Measurements from ENCODE around the gene SAMD14.

Gene SAMD14

DNA sequence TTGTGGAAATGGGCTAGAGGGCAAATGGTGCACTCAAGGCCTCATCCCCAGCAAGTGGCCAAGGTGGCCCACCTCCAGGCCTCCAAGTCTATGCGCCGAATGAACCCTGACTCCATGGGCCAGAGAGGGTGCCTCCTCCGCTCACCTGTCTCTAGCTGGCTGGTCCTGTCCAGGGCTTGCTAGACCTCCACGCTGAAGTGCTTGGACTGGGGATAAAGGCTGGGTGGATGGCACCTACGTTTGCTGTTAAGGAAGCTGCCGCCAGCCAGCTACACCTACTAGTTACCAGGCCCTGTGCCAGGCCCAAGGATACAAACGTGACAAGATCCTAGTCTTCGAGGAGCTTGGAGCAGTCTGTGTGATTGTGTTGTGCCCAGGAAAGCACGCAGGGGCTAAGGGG is 35.1 kb upstream of the SAMD14 start:
- no peak for DNase-seq

DNA sequence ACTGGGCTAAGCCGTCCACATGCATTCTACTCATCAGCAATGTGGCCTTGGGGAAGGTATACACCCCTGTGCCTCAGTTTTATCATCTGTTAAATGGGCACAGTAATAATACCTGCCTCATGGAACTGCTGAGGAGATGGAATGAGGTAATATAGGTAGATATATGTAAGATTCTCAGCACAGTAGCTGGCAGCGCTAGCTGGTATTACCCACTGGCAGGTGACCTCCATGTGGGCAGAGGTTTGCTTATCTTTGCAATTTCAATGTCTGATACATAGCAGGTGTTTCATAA is 34.7 kb upstream of the SAMD14 start:
- DNase-seq, result no peak

DNA sequence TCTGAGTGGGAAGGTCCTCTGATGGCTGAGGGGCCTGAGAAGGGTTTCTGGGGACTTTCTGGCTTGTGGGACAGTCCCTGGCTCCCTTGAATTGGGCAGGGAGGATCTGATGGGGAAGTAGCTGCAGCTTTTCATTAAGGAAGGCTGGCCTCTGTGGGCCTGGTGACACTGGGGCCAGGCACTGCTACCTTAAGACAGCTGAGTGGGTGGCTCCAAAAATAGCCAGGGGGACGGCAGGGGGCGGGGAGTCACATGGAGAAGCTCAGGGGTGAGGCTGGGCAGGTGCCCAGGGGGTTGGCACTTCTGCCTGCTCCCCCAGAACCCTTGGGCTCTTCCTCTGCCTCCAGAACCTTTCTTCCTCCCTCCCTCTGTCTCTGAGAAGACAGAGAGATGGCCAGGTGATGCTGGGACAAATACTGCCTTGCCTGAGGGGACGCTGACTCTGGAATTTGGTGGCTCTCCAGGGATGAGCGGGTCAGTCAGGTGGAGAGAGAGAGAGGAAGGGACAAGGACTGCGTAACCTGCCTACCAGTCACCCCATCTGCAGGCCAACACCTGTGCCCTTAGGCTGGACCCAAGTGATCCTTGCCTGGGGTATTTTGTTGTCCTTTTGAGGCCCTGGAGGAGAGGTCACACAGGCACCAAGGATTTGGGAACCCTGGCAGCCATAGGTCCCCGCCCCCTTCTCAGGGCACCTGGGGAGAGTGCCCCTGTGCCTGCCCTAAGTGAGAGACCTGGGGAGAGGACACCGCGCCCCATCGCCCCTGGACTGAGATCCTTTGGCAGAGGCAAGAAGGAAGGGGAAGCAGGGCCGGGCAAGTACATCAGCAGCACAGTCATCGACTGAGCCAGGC is 34.1 kb upstream of the SAMD14 start:
- DNase-seq, result peak; percentile 67 to 87 (median 82)

DNA sequence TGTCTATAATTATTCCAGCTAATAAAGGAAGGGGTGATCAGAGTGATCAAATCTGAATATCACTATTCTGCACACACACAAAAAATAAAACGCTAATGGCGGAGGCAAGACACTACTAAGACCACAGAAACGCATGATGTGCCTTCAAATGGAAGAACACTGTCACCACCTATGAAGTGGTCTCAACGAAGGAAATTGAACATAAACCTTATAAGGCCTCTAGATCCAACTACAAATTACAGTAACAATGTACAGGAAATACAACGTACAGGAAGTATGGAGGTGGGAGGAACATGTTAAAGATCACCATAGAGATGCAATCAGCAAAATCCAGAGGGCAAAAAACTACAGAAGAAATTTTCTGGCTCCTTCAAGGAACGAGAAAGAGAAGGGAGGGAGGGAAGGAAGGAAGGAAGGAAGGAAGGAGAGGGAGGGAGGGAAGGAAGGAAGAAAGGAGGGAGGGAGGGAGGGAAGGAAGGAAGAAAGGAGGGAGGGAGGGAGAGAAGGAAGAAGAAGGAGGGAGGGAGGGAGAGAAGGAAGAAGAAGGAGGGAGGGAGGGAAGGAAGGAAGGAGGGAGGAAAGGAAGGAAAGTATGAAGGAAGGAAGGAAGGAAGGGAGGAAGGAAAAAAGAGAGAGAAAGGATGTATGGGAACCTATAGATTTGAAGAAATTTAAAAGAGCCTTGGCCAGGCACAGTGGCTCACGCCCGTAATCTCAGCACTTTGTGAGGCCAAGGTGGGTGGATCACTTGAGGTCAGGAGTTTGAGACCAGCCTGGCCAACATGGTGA is 32.7 kb upstream of the SAMD14 start:
- DNase-seq, result peak in 1 of 4 experiments; percentile 41

DNA sequence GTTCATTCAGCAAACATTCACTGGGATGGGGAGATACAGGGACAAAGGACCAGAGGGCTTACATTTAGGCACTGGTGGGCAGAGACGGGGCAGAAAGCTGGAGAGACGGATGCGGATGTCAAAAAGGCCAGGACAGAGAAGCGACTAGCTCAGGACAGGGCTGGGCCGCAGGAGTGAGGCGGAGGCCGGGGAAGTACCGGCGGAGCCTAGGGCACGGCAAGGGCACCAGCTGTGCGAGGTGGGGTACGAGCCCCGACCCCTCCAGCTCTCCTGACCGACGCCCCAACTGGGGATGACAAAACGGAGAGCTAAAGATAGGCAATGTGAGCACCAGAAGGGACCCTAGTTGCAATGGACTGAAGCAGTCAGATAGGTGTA is 31.9 kb upstream of the SAMD14 start:
- no peak for DNase-seq

DNA sequence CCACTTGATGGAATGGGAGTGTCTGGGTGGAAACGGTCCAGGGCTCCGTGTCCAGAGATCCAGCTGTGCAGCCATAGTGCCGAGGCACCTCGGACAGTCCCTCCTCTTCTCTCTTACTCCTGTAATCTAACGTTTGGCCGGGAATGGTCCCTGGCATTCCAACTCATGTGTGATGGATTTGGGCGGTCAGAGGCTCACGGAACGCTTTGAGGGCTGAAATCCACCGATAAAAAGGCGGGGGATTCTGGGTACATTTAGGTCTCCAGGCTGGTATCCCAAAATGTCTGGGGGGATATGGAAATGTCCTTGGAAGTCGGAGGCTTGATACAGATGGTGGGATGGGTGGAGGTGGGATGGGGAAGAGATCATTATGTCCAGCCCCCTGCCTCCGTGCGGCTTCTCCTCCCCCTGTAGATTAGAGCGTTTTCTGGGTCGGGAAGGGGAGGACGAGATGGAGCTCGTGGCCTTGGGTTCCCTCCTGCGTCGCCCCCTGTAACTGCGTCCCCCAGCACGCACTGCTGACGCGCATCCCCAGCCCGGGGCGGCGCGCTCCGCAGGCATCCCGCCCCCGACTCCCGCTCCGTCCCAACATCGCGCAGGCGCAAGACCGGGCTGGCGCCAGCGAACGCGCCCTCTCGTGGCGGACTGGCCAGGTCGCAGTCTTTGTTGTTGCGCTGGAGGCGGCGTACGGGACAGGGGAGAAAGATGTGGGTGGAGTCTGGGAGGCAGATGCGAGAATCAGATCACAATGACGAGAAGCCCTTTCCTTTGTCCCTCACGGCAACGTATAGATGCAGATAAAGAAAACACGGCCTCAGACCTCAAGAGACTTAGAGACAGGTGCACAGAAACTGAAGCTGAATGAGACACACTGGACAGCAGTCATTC is 31.3 kb upstream of the SAMD14 start:
- peak; percentile 93 to 97 (median 95) for DNase-seq

DNA sequence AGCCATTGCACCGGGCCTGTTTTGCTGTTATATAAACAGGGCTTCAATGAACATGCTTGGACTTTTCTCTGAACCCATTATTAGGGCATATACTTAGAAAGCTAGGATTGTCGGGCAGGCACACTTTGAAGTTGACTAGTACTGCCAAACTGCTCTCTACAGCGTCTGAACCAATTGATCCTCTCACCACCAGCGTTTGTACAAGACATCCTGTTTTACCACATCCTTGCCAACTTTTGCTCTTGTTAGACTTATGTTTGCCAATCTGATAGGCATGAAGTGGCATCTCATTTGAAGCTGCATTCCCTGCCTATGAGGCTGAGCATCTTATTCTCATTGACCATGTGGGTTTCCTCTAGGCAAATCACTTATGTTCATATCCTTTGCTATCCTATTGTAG is 27.9 kb upstream of the SAMD14 start:
- no peak for DNase-seq

DNA sequence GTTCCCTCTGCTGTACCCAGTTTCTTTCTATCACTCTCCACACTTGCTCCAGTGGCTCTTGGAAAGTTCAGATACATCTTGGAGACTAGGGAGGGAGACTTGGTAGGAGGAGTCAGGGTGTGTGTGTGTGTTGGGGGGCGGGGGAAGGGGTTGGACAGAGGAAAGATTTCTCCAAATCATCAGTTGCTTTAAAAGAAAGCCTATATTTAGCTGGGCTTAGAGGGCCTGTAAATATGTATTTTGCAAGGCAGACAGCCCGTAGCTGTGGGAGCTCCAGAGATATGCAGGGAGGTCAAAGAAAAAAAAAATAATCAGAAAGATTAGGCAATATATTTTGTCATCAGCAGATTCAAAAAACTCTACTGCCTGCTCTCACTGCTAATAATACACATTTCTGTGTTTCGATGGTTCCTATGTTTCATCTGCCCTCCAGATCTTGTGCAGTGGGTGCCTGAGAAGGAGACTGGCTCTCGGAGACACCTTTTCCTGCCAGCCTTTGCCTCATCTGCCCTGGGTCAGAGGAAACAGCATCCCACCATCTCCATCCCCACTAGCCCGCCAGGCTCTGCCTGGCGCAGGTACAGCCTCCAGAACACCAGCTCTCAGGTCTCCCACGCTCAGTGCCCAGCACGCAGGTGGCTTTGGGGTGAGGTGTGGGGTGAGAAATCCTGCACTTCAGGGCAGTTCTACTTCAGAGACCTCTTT is 25.3 kb upstream of the SAMD14 start:
- DNase-seq, result peak in 3 of 4 experiments; percentile 48 to 61 (median 54)

DNA sequence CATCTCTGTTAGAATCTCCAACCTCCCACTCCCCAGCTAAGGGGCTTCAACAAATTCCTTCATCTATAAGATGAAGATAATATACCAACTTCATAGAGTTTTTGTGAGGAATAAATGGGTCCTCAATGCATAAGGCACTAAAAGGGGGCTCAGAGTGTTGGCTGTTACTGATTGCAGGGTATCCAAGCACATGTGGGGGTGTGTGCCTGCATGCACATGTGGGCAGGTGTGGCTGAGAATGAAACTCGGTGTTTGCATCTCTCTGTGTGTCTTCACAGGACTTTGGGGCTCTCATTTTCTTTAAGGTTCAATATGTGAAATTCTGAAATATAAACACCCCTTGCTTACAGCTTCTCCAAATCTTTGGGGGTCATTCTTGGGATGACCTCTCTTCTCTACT is 24.6 kb upstream of the SAMD14 start:
- DNase-seq, result no peak

DNA sequence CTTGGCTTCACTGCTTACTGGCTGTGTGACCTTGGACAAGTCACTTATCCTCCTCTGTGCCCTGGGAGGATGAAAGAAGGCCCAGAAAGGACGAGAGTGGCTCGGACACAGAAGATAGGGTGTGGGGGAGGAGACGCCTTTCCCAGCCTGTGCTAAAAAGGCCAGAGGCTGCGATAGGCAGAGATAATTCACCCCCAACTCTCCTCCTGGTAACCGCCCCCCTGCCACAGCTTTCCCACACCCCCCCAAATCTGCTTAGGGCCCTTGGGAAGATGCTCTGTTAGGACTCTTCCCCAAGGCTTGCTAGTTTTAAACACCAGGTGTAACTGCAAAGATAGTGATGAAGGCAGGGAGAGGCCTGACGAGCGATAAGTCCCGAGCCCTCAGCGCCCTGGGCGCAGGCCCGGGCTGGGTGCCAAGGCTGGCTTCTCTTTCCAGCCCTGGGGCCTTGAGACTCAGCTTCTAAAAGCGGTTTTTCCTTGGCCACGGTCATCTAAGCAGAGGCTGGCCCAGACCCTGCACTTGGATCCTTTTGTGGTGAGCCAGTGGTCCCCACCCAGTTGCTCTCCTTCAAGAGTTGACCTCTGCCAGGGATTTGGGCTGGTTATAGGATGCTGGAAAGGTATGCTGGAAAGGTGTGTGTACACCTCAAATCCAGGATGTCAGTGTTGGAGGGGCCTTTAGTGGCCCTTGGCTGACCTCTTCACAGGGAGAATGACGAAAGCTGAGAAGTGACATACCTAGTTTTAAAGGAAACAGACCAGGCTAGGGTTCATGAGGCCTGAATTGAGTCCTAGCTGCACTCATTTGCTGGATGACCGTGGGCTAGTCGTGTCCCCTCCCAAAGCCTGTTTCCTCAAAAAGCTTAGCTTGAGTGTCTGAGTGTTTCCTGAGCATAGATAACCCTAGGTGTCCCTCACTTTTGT is 24.0 kb upstream of the SAMD14 start:
- peak in 3 of 4 experiments; percentile 41 to 60 (median 51) for DNase-seq

DNA sequence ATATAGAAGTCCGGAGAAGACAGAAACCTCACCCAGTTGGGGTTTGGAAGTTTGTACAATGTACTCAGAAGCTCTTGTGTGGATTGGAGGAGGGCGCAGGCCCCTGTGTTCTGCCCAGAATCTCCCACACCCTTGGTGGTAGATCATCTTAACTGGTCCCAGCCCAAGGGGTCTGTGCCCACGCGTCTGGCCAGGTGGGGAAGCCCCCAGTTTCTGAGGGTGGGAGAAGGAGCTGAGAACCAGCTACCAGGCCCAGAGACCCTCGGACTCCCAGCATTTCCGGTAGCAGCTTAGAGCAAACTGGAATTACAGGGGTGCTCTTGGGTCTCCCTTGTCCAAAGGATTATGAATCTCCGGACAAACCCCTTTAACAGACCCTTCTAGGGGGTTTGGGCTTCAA is 22.8 kb upstream of the SAMD14 start:
- no peak for DNase-seq

DNA sequence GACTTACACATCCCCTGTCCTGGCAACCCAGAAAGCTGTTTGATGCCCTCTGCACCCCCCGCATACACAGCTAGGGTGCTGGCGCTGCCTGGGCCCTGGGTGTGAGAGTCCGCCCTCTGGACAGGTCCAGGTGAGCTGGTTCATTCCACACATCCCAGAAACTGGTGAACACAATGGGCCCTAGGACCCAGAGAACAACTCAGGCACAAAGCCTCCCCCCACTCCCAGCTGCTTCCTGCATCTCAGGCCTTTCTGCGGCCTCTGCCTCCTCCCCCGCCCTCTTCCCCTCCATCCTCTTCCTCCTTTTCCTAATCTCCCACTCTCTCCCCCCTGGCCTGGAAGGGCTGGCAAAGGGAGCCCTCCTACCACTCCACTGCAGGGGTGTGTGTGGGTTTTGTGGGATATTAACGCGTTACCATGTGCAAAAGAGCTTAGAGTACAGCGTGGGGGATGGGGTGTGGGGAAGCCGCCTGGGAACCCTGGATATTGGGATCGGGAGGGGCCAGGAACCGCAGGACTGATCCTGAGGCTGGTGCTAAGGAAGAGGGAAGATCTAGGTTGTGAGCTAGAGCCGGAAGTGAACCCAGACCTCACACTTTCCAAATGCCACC is 22.1 kb upstream of the SAMD14 start:
- DNase-seq, result peak; percentile 76 to 89 (median 84)

DNA sequence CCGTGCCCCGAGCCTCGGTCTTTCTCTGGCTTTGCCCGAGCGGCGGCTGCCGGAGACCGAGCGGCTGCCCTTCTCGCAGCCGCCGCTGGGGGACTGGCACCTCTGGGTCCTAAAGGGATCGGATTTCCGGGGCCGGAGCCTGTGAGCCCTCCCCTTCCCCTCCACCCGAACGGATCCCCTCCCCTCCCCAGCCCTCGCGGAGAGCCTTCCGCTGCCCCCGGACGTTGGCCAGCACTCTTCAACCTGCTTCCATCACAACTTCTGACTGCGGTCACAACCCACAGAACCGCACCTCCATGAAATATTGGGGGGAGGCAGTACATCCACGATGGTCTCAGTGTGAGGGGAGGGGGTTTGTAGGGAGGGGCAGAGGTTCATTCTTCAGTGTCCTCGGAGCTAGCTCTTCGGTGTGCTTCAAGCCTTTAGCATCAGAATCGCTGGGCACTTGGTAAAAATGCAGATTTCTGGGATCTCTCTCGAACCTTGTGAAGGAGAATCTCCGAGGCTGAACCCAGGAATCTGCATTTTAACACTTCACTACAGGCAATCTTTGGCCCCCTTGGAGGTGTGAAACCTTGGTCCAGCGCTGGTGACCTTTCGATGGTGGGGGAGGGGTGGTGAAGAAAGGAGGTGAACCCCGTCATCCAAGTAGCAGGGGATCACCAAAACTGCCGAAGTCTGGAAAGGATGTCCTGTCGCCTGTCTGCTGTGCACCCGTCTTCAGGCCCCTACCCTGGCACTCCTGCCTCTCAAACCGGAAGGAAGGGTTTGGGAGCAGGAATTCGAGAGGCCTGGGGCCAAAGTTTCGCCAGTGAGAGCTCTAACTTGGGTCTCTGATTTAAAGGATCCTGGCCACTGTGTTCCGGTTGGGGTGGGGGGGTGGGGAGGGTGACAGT is 21.3 kb upstream of the SAMD14 start:
- DNase-seq, result peak; percentile 93 to 97 (median 95)

DNA sequence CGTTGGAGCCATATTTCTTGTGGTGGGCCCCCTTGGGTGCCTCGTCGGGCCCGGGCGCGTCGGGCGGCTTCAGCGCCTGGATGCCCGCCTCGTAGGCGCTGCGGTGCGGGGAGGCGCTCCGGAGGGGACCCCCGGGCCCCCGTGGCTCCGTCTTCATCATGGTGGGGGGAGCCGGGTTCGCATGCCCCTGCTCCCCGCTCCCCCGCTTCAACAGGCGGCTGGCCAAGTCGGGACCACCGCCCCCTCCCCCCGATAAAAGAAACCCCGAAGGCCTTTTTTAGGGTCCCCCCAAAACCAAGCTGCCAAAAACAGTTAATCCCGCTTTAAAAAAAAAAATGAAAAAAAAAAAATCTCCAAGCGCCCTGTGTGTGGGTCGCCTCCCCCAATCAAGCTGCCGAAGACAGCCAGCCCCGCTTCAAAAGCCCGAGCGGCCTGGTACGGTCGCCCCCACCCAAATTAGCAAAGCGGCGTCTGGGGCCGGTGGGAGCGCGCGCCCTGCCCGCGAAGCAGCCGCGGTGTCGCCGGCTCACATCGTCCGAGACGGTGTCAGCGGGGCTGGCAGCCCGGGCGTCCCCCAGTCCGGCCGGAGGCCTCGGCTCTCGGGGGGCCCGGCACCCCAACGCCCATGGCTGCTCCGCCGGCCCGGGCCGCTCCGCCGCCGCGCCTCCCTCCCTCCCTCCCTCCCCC is 20.5 kb upstream of the SAMD14 start, which contains the start of gene PPP1R9B:
Gene PPP1R9B, minus strand, starts transcription at position 324 of the 687 bp plus-strand sequence. Its CDS starts 164 bp downstream, at position 160.
- DNase-seq, result no peak

DNA sequence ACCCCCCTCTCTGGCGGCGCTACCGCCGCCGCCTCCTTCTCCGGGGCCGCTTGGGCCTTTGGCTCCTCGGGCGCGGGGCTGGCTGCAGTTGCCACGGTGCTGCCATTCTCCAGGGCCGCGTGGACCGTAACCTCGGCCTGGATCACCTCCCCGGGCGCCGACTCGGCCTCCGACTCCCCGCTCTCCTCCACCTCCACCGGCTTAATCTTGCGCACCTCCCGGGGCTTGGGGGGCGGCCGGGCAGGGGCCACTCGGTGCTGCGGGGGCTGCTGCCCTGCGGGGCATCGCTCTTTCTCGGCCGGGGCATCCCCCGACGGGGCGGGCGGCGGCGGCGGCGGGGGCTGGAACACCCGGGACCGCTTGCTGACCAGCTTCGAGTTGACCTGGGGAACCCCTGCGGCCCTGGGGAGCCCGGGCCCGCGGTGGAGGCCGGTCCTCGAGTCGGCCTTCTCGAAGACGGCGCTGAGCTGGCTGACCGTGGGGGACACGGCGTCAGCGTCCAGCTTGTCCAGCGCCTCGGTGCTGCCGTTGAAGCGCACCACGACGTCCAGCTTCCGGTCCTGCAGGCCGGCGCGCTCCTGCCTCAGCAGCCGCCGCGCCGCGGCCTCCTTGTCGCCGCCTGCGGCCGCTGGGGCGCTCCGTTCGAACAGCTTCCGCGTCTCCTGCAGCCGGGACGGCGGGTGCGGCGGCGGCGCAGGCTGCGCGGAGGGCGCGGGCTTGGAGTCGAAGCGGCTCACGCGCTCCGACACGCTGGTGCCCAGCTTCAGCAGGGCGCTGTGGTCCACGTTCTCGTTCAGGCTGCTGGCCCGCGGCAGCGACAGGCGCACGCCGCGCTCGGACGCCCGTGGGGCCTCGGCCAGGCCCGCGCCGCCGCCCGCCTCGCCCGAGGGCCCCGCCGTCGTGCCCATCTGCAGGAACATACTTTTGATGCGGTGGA is 19.7 kb upstream of the SAMD14 start:
- DNase-seq, result peak; percentile 65 to 84 (median 74)

DNA sequence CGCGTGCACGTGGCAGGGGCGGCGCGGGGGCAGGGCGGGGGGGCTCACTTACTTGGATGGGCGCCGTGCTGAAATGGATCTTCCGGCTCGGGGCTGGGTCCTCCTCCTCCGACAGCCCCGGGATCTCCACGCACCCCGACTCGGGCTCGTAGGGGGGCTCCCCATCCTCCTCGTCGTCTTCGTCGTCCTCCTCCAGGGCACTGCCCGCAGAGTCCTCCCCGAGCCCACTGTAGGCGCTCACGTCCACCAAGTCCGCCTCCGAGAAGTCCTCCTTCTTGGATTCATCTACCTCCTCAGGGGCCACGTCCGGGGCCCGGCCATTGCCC is 19.1 kb upstream of the SAMD14 start:
- DNase-seq, result peak in 1 of 4 experiments; percentile 80

DNA sequence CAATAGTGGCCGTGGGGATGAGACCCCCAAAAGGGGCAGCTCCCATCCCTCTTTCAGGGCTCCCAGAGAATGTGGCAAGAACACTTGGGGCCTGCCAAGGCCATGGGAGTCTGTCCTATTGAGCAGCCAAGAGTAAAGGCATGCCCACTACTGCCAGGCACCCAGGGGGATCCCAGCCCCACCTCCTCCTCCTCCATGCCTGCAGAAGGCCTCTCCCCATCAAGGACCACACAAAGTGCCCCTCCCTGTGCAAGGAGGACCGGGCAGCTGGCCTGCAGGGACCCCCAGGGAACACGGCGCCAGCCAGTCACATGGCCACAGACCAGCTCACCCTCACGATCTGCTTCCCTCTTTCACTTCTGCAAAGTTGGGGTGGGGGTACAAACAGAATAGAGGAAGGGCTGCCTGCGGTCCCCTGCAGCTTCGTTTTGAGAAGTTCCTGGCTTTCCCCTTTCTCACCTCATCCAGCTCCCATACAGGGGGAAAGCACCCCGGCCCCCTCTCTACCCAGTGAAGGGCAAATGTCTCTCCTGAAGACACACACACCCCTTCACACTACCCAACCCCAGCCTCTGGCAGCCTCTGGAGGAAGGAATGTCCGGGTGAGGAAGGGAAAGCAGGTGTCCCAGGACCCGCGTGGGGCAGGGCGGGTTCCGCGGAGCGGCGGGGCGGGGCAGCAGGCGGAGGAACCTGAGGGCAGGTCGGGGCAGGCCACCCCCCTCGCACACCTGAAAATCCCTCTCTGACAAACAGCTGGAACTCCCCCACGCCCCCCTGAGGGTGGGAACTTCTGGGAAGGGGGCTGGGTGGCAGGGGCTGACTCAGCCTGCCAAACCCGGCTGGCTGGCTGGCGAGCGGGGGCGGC is 18.5 kb upstream of the SAMD14 start:
- DNase-seq, result peak; percentile 86 to 94 (median 92)

All from suppressor macrophage (primary cell).